Fibroblast of the aortic adventitia (primary cell): ENCODE measurements around the gene MYO5A. TPM values are rescaled to one million over a fixed set of nuclear protein-coding genes. Genes with fewer than 3 reads are reported as not detected.

ENCODE experiments used
- DNase-seq: peaks from one replicate; pipeline ENCODE4 v3.0.0-alpha.2; 2010; ENCODE audit warnings: low read depth
- H3K4me3 ChIP-seq: 2 replicates; pipeline ENCODE4 v1.5.1; 2011; ENCODE audit warnings: low read depth, mild to moderate bottlenecking, control low read depth, low read length, moderate library complexity
- CTCF ChIP-seq: IDR thresholded peaks from 2 replicates; pipeline ENCODE4 v1.5.1; 2011; ENCODE audit warnings: mild to moderate bottlenecking, low read length, control low read depth, inconsistent platforms; ENCODE audit not compliant: insufficient read depth
- total RNA-seq: library from RNA; depleted of rRNA; stranded (reverse); fragments of >200 nt; gene quantifications from 2 replicates; pipeline ENCODE4 v1.2.3, GENCODE V29; 2012; ENCODE audit warnings: low replicate concordance

MYO5A gene
- total RNA-seq, 1 donor, result 80.3 TPM

- TF ChIP-seq CTCF, result no peak
- no peak for DNase-seq
- no peak overlapping the region for H3K4me3 ChIP-seq
These were observed 168.2 kb downstream of the MYO5A start for GRCh38 chr15:52360229-52361203.

GRCh38 chr15:52359722-52360121, 169.0 kb downstream of the MYO5A start:
- DNase-seq, result no peak
- H3K4me3 ChIP-seq, result no peak overlapping the region
- TF ChIP-seq CTCF, result no peak

- no peak for DNase-seq
- TF ChIP-seq CTCF, result no peak
- H3K4me3 ChIP-seq, result no peak overlapping the region
These were observed 170.7 kb downstream of the MYO5A start for GRCh38 chr15:52357949-52358348.

GRCh38 chr15:52352086-52352485, 176.6 kb downstream of the MYO5A start:
- TF ChIP-seq CTCF, result no peak
- DNase-seq, result no peak
- H3K4me3 ChIP-seq, result no peak overlapping the region

GRCh38 chr15:52351206-52351908, 177.3 kb downstream of the MYO5A start:
- DNase-seq, result peak; percentile 93
- no peak for TF ChIP-seq CTCF
- no peak overlapping the region for H3K4me3 ChIP-seq

GRCh38 chr15:52350423-52350822, 178.3 kb downstream of the MYO5A start:
- no peak overlapping the region for H3K4me3 ChIP-seq
- DNase-seq, result no peak
- no peak for TF ChIP-seq CTCF
